ENCODE results near the gene CEMIP. TPM values are rescaled to one million over a fixed set of nuclear protein-coding genes. Genes with fewer than 3 reads are reported as not detected.

CEMIP gene
- total RNA-seq, 4 donors from 2014 or later, result 0.17 to 0.34 (median 0.26) TPM; not detected in 1

GRCh38 chr15:80990955-80991354 is 211.8 kb downstream of the CEMIP start:
- Histone ChIP-seq H3K4me3 (no peak overlapping the region), H3K27ac (replicated peaks in 1 of 4) (peak overlapping the region; percentile 87 to 89 (median 89)), H3K9me3 (no peaks in the 10 kb centered on the region), H3K36me3 (no peaks in the 10 kb centered on the region), H3K27me3 (no peaks in the 10 kb centered on the region), H3K4me1 (peaks cover 45 to 52% (median 49%) of the 10 kb centered on the region in 4 donors)
- DNase-seq (ENCODE audit: extremely low spot score), result no peak
- intact Hi-C loops (cut with DNase I), result loop anchor here (10.0 kb wide), 2 partner anchors 334 to 1054 kb away; partner anchors contain the start of genes MEX3B and STARD5
- 79% methylated on average over 1 of the region's 1 CpG for WGBS
- TF ChIP-seq POLR2AphosphoS5 (IDR thresholded peaks at IDR 0.05) (no peak), CTCF (IDR thresholded peaks at IDR 0.05) (no peak), EP300 (IDR thresholded peaks at IDR 0.05) (no peak), POLR2A (IDR thresholded peaks at IDR 0.05; ENCODE audit: low read depth) (no peak)

- Histone ChIP-seq H3K9me3 (no peaks in the 10 kb centered on the region), H3K27ac (replicated peaks in 1 of 4) (peak overlapping the region; percentile 87 to 89 (median 89)), H3K27me3 (no peaks in the 10 kb centered on the region), H3K36me3 (no peaks in the 10 kb centered on the region), H3K4me3 (no peak overlapping the region), H3K4me1 (peaks cover 44 to 50% (median 46%) of the 10 kb centered on the region in 4 donors)
- DNase-seq (ENCODE audit: extremely low spot score), result no peak
- intact Hi-C loops (cut with DNase I), result loop anchor here (10.0 kb wide), 2 partner anchors 333 to 1053 kb away; partner anchors contain the start of genes MEX3B and STARD5
- 51% methylated on average over 5 of the region's 5 CpGs for WGBS
- TF ChIP-seq EP300 (IDR thresholded peaks at IDR 0.05) (no peak), POLR2AphosphoS5 (IDR thresholded peaks at IDR 0.05) (peak; percentile 59 to 71)
Observed at GRCh38 chr15:80991421-80991820, 212.3 kb downstream of the CEMIP start.

GRCh38 chr15:80992006-80992405 is 212.8 kb downstream of the CEMIP start:
- Histone ChIP-seq H3K4me1 (peaks cover 38 to 45% (median 41%) of the 10 kb centered on the region in 4 donors), H3K4me3 (no peak overlapping the region), H3K27ac (replicated peaks in 1 of 4) (peak overlapping the region; percentile 53 to 89 (median 88)), H3K27me3 (no peaks in the 10 kb centered on the region), H3K36me3 (no peaks in the 10 kb centered on the region), H3K9me3 (no peaks in the 10 kb centered on the region)
- intact Hi-C loops (cut with DNase I), result loop anchor here (10.0 kb wide), 2 partner anchors 333 to 1053 kb away; partner anchors contain the start of genes MEX3B and STARD5
- no peak for TF ChIP-seq POLR2AphosphoS5 (IDR thresholded peaks at IDR 0.05)
- DNase-seq (ENCODE audit: extremely low spot score), result no peak
- 76% methylated on average over 4 of the region's 4 CpGs for WGBS

GRCh38 chr15:80992441-80992840 is 213.3 kb downstream of the CEMIP start:
- Histone ChIP-seq H3K9me3 (no peaks in the 10 kb centered on the region), H3K4me3 (no peak overlapping the region)
- 94% methylated on average over 1 of the region's 1 CpG for WGBS

GRCh38 chr15:80996247-80996646 is 217.1 kb downstream of the CEMIP start:
- TF ChIP-seq CTCF (IDR thresholded peaks at IDR 0.05), result peak in 1 of 3 experiments; percentile 41
- no peak for TF ChIP-seq POLR2AphosphoS5 (IDR thresholded peaks at IDR 0.05)
- Histone ChIP-seq H3K4me1 (peaks cover 9 to 21% (median 16%) of the 10 kb centered on the region in 4 donors), H3K36me3 (no peaks in the 10 kb centered on the region), H3K27me3 (no peaks in the 10 kb centered on the region), H3K4me3 (no peak overlapping the region), H3K9me3 (no peaks in the 10 kb centered on the region), H3K27ac (replicated peaks in 1 of 4) (no peak overlapping the region)
- 100% methylated on average over 1 of the region's 1 CpG for WGBS
- no peak for DNase-seq (ENCODE audit: extremely low spot score)
- intact Hi-C loops (cut with DNase I), result loop anchor here (10.0 kb wide), 2 partner anchors 329 to 1049 kb away; partner anchors contain the start of genes MEX3B and STARD5

More at GRCh38 chr15:80992441-80992840, 213.3 kb downstream of the CEMIP start:
- no peak for DNase-seq (ENCODE audit: extremely low spot score)
- Histone ChIP-seq H3K4me1 (peaks cover 33 to 40% (median 37%) of the 10 kb centered on the region in 4 donors), H3K27me3 (no peaks in the 10 kb centered on the region), H3K36me3 (no peaks in the 10 kb centered on the region), H3K27ac (replicated peaks in 1 of 4) (peak overlapping the region in 3 of 4 donors; percentile 53 to 89 (median 89))
- TF ChIP-seq POLR2AphosphoS5 (IDR thresholded peaks at IDR 0.05), result no peak
- TF ChIP-seq POLR2A (IDR thresholded peaks at IDR 0.05; ENCODE audit: low read depth), result no peak
- no peak for TF ChIP-seq EP300 (IDR thresholded peaks at IDR 0.05)
- no peak for TF ChIP-seq CTCF (IDR thresholded peaks at IDR 0.05)
- intact Hi-C loops (cut with DNase I), result loop anchor here (10.0 kb wide), 2 partner anchors 332 to 1052 kb away; partner anchors contain the start of genes MEX3B and STARD5
